IMR-90 (cell line): Measurements from ENCODE around the gene TRIML2. TPM values are rescaled to one million over a fixed set of nuclear protein-coding genes. Genes with fewer than 3 reads are reported as not detected.

Experiments
- ATAC-seq: fragments of 200-7000 bp; cut with Tn5 transposase; 2 replicates; pipeline ENCODE4 v1.9.1; 2020; ENCODE audit warnings: low read depth, mild to moderate bottlenecking, moderate library complexity
- BruUV-seq: library from RNA; stranded (reverse); fragments of 400-500 nt; replicated peaks from 2 replicates; lab custom pipeline; 2021; lab: Mats Ljungman, UMichigan
- CTCF ChIA-PET: fragments of 300-600 bp; formaldehyde crosslinking; extraction: SDS; loops from one replicate; lab custom pipeline; 2021; ENCODE audit warnings: antibody characterized with exemption; lab: Yijun Ruan, JAX
- POLR2A ChIA-PET: fragments of 300-600 bp; sonication (Branson Sonifier 250); formaldehyde crosslinking; loops from one replicate; lab custom pipeline; 2022; ENCODE audit warnings: antibody characterized with exemption; ENCODE audit not compliant: unreplicated experiment; lab: Charles Lee
- DNase-seq: peaks from one replicate; pipeline ENCODE4 v3.0.0; 2013
- H2AFZ ChIP-seq: replicated peaks from 2 replicates; pipeline ENCODE3; 2013; ENCODE audit warnings: low read length, mild to moderate bottlenecking; ENCODE audit not compliant: poor library complexity
- H2AK5ac ChIP-seq: 2 replicates; pipeline ENCODE4 v1.6.1; 2013; ENCODE audit warnings: low read depth, low read length, inconsistent platforms
- H2AK9ac ChIP-seq: replicated peaks from 2 replicates; pipeline ENCODE3; 2013; ENCODE audit warnings: mild to moderate bottlenecking, low read depth, low read length, moderate library complexity; ENCODE audit not compliant: poor library complexity
- H2BK120ac ChIP-seq: 2 replicates; pipeline ENCODE4 v1.6.1; 2013; ENCODE audit warnings: low read depth, low read length, inconsistent platforms
- H2BK15ac ChIP-seq: 3 replicates; pipeline ENCODE4 v1.6.1; 2013; ENCODE audit warnings: low read depth, low read length, inconsistent platforms
- H2BK20ac ChIP-seq: 2 replicates; pipeline ENCODE4 v1.6.1; 2013; ENCODE audit warnings: low read depth, mild to moderate bottlenecking, inconsistent platforms, low read length, moderate library complexity
- H2BK5ac ChIP-seq: 2 replicates; pipeline ENCODE4 v1.6.1; 2013; ENCODE audit warnings: mild to moderate bottlenecking, low read depth, low read length, inconsistent platforms; ENCODE audit not compliant: poor library complexity, severe bottlenecking
- H3K14ac ChIP-seq: replicated peaks from 2 replicates; pipeline ENCODE4 v1.6.1; 2013; ENCODE audit warnings: low read depth, low read length, inconsistent platforms
- H3K18ac ChIP-seq: 2 replicates; pipeline ENCODE4 v1.6.1; 2013; ENCODE audit warnings: low read depth, low read length, control low read depth
- H3K23ac ChIP-seq: 2 replicates; pipeline ENCODE4 v1.6.1; 2013; ENCODE audit warnings: low read depth, low read length, inconsistent platforms
- H3K27ac ChIP-seq: 2 replicates; pipeline ENCODE4 v1.5.1; 2013; ENCODE audit warnings: mild to moderate bottlenecking, control low read depth, low read length; ENCODE audit not compliant: insufficient read depth
- H3K27me3 ChIP-seq: 2 replicates; pipeline ENCODE4 v1.6.1; 2013; ENCODE audit warnings: low read length; ENCODE audit not compliant: control insufficient read depth, insufficient read depth
- H3K36me3 ChIP-seq: 2 replicates; pipeline ENCODE4 v1.6.1; 2013; ENCODE audit warnings: low read length, mixed read lengths; ENCODE audit not compliant: control insufficient read depth, insufficient read depth
- H3K4ac ChIP-seq: 2 replicates; pipeline ENCODE4 v1.6.1; 2013; ENCODE audit warnings: low read depth, low read length, inconsistent platforms
- H3K4me1 ChIP-seq: 2 replicates; pipeline ENCODE4 v1.6.1; 2013; ENCODE audit warnings: low read length, mixed read lengths; ENCODE audit not compliant: control insufficient read depth, insufficient read depth
- H3K4me2 ChIP-seq: 2 replicates; pipeline ENCODE4 v1.6.1; 2013; ENCODE audit warnings: low read depth, mild to moderate bottlenecking, control low read depth, low read length, moderate library complexity
- H3K4me3 ChIP-seq: 2 replicates; pipeline ENCODE4 v1.5.1; 2013; ENCODE audit warnings: low read depth, mild to moderate bottlenecking, control low read depth, low read length, moderate library complexity; ENCODE audit not compliant: insufficient read depth
- H3K56ac ChIP-seq: 2 replicates; pipeline ENCODE4 v1.6.1; 2013; ENCODE audit warnings: low read length, inconsistent platforms; ENCODE audit not compliant: insufficient read depth; ENCODE audit errors: extremely low read depth
- H3K79me1 ChIP-seq, 2 experiments: 2 replicates each; pipeline ENCODE4 v1.6.1; 2013; ENCODE audit warnings: low read length in 2 of 2, inconsistent platforms in 1 of 2, low read depth in 1 of 2
- H3K9ac ChIP-seq: 2 replicates; pipeline ENCODE4 v1.6.1; 2013; ENCODE audit warnings: low read depth, low read length, control low read depth
- H3K9me1 ChIP-seq: 2 replicates; pipeline ENCODE4 v1.6.1; 2013; ENCODE audit warnings: low read length, inconsistent platforms; ENCODE audit not compliant: insufficient read depth
- H3K9me3 ChIP-seq: 2 replicates; pipeline ENCODE4 v1.6.1; 2013; ENCODE audit warnings: low read length; ENCODE audit not compliant: control insufficient read depth, insufficient read depth
- H4K20me1 ChIP-seq: 2 replicates; pipeline ENCODE4 v1.6.1; 2013; ENCODE audit warnings: low read length, inconsistent platforms; ENCODE audit not compliant: insufficient read depth
- H4K5ac ChIP-seq: 2 replicates; pipeline ENCODE4 v1.6.1; 2013; ENCODE audit warnings: mild to moderate bottlenecking, low read depth, low read length, control low read depth
- H4K8ac ChIP-seq, 2 experiments: 2 replicates each; pipeline ENCODE4 v1.6.1; 2013; ENCODE audit warnings: low read depth in 2 of 2, low read length in 2 of 2, control low read depth in 1 of 2, inconsistent platforms in 1 of 2
- H4K91ac ChIP-seq: 2 replicates; pipeline ENCODE4 v1.6.1; 2013; ENCODE audit warnings: low read depth, low read length, inconsistent platforms; ENCODE audit not compliant: insufficient read depth
- BHLHE40 ChIP-seq: fragments of 150-350 bp; IDR thresholded peaks from 2 replicates; pipeline ENCODE4 v1.6.1; 2016; ENCODE audit warnings: mild to moderate bottlenecking, low read depth, low read length
- NFE2L2 ChIP-seq: fragments of 150-350 bp; IDR thresholded peaks from 2 replicates; pipeline ENCODE4 v1.6.1; 2016; ENCODE audit warnings: low read depth, mild to moderate bottlenecking, low read length
- WGBS, 2 experiments: methylation state at CpG; one replicate each; pipeline versions ENCODE4 v1.1.5 to v1.1.7; 2013; ENCODE audit warnings: missing lambda C conversion rate in 2 of 2; ENCODE audit not compliant: insufficient read length in 1 of 2; ENCODE audit errors: extremely low coverage in 2 of 2; 5-methylcytosine and 5-hydroxymethylcytosine counted together
- dilution Hi-C: fragments of 300-500 bp; cut with HindIII; formaldehyde crosslinking; loops from one replicate; pipeline ENCODE4 v1.14.3; 2018; ENCODE audit warnings: low sequenced_read_pairs; ENCODE audit not compliant: unreplicated experiment
- in situ Hi-C: fragments of 300-500 bp; cut with MboI; formaldehyde crosslinking; loops from 3 replicates; pipeline ENCODE4 v1.14.3; 2019; ENCODE audit warnings: low sequenced_read_pairs, inconsistent platforms, mixed read lengths
- intact Hi-C: fragments of 100-400 bp; cut with micrococcal nuclease; formaldehyde crosslinking; loops from 2 replicates; pipeline ENCODE4 v1.10.0; 2022
- polyA plus RNA-seq, 3 experiments: library from polyadenylated mRNA; depleted of rRNA; stranded (reverse); fragments of >200 nt; gene quantifications; 2 replicates each; pipeline ENCODE4 v1.2.3, GENCODE V29; 2012; ENCODE audit warnings: low replicate concordance in 1 of 3
- total RNA-seq: library from RNA; depleted of rRNA; stranded (reverse); fragments of >200 nt; gene quantifications from 2 replicates; pipeline ENCODE4 v1.2.3, GENCODE V29; 2012

The TRIML2 gene
- total and polyA plus RNA-seq, 2 of the 4 experiments (the other 2 are of a cell fraction): 0.18 to 0.21 TPM

GRCh38 chr4:188042191-188042590, 67.2 kb downstream of the TRIML2 start:
- dilution Hi-C loops (no loop called here), intact Hi-C loops (no loop called here), in situ Hi-C loops (no loop called here)
- no peak overlapping the region for H4K5ac ChIP-seq
- H2AFZ ChIP-seq: no peak overlapping the region
- DNase-seq: no peak
- no CpG with 5 or more reads among the region's 15 CpGs for WGBS, 2 experiments
- CTCF ChIA-PET: no interaction called here
- H3K4ac ChIP-seq: no peak overlapping the region
- H3K27ac ChIP-seq: no peak overlapping the region
- no peak overlapping the region for H2AK5ac ChIP-seq
- no peak overlapping the region for H3K23ac ChIP-seq
- no peak overlapping the region for H3K4me3 ChIP-seq
- no peak overlapping the region for H2AK9ac ChIP-seq
- H3K9me3 ChIP-seq: peaks cover 2% of the 10 kb centered on the region; the same call in 1 of the 2 replicates
- no peak overlapping the region for H2BK20ac ChIP-seq
- no peaks in the 10 kb centered on the region for H4K20me1 ChIP-seq
- no peak overlapping the region for H2BK120ac ChIP-seq
- H3K79me1 ChIP-seq: no peaks in the 10 kb centered on the region
- TF ChIP-seq NFE2L2: no peak
- TF ChIP-seq BHLHE40: no peak
- no peak overlapping the region for H4K8ac ChIP-seq
- H3K9ac ChIP-seq: no peak overlapping the region
- no peak overlapping the region for H3K56ac ChIP-seq
- H2BK15ac ChIP-seq: no peak overlapping the region
- no peak for ATAC-seq
- no peaks in the 10 kb centered on the region for H3K9me1 ChIP-seq
- POLR2A ChIA-PET: no interaction called here
- no peaks in the 10 kb centered on the region for H3K36me3 ChIP-seq
- no TSS peak for BruUV-seq
- H3K4me1 ChIP-seq: no peaks in the 10 kb centered on the region
- no peak overlapping the region for H3K18ac ChIP-seq
- no peak overlapping the region for H3K14ac ChIP-seq
- H2BK5ac ChIP-seq: no peak overlapping the region
- no peak overlapping the region for H3K4me2 ChIP-seq
- no peak overlapping the region for H4K91ac ChIP-seq
- H3K27me3 ChIP-seq: no peaks in the 10 kb centered on the region
